ENCODE measurements around the gene STAB1. TPM values are rescaled to one million over a fixed set of nuclear protein-coding genes. Genes with fewer than 3 reads are reported as not detected.

Gene STAB1
- total and polyA plus RNA-seq, 7 donors = 15.9 to 47.5 (median 29.0) TPM

- H3K27ac ChIP-seq = peak overlapping the region; percentile 90
- H3K4me3 ChIP-seq = peak overlapping the region; percentile 73
- TF ChIP-seq, protein P1, sequence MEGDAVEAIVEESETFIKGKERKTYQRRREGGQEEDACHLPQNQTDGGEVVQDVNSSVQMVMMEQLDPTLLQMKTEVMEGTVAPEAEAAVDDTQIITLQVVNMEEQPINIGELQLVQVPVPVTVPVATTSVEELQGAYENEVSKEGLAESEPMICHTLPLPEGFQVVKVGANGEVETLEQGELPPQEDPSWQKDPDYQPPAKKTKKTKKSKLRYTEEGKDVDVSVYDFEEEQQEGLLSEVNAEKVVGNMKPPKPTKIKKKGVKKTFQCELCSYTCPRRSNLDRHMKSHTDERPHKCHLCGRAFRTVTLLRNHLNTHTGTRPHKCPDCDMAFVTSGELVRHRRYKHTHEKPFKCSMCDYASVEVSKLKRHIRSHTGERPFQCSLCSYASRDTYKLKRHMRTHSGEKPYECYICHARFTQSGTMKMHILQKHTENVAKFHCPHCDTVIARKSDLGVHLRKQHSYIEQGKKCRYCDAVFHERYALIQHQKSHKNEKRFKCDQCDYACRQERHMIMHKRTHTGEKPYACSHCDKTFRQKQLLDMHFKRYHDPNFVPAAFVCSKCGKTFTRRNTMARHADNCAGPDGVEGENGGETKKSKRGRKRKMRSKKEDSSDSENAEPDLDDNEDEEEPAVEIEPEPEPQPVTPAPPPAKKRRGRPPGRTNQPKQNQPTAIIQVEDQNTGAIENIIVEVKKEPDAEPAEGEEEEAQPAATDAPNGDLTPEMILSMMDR (IDR thresholded peaks at IDR 0.05) = no peak
- no peaks in the 10 kb centered on the region for H3K36me3 ChIP-seq (ENCODE audit: insufficient read depth in 1 of 2, low read depth in 1 of 2)
- WGBS, 3 donors = 57 to 66% (median 64%) methylated on average over 11 of the region's 11 CpGs
- no peaks in the 10 kb centered on the region for H3K27me3 ChIP-seq (ENCODE audit: insufficient read depth in 3 of 3, low read length in 2 of 3)
- H3K9me3 ChIP-seq = no peaks in the 10 kb centered on the region
- intact Hi-C loops (cut with DNase I) = no loop called here
- ATAC-seq (peak in 1 of 4 donors; percentile 1), DNase-seq (no peak)
- H3K4me1 ChIP-seq = peaks cover 34% of the 10 kb centered on the region
These were observed 44.5 kb upstream of the STAB1 start for GRCh38 chr3:52450489-52451236.

DNA sequence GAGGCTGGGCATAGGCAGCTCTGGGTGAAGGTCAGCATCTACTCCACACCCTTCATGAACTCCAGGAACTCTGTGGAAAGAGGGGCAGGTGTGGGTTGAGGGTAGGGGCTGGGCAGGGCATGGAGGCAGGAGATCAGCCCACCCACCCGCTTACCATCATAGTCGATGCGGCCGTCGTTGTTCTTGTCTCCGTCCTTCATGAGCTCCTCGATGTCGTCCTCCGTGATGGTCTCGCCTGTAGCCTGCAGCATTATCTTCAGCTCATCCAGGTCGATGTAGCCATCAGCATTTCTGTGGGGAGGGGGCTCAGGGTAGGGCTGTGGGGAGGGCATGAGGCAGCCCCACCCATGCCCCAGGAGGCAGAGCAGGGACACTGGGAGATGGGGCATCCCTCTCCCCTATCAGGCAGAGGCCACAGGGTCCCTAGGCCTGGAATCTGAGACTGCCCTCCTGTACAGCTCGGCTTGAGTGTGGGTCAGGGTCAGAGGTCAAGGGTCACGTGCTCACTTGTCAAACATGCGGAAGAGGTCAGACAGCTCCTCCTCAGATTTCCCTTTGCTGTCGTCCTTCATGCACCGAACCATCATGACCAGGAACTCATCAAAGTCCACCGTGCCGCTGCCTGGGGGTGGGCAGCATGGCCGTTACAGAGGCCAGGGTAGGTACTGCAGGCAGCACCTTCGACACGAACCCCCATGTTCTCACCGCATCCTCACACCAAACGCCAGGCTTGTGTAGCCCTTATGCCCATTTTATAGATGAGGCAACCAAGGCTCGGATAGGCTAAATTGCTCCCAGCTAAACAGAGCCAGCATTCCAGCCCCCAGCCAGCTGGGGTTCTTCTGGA is 43.7 kb upstream of the STAB1 start:
- no peak for ATAC-seq
- WGBS, 3 donors = 60 to 70% (median 64%) methylated on average over 24 of the region's 24 CpGs
- TF ChIP-seq, protein P1 (IDR thresholded peaks at IDR 0.05) = no peak
- Histone ChIP-seq H3K27ac (peak overlapping the region; percentile 90), H3K4me1 (peaks cover 37% of the 10 kb centered on the region), H3K9me3 (no peaks in the 10 kb centered on the region), H3K36me3 (ENCODE audit: insufficient read depth in 1 of 2, low read depth in 1 of 2) (no peaks in the 10 kb centered on the region), H3K4me3 (peak overlapping the region; percentile 73), H3K27me3 (ENCODE audit: insufficient read depth in 3 of 3, low read length in 2 of 3) (no peaks in the 10 kb centered on the region)
- intact Hi-C loops (cut with DNase I) = no loop called here
- DNase-seq = no peak

GRCh38 chr3:52452126-52452525 is 43.0 kb upstream of the STAB1 start:
- H3K36me3 ChIP-seq (ENCODE audit: insufficient read depth in 1 of 2, low read depth in 1 of 2) = no peaks in the 10 kb centered on the region
- intact Hi-C loops (cut with DNase I) = no loop called here
- peak overlapping the region; percentile 90 for H3K27ac ChIP-seq
- H3K4me3 ChIP-seq = peak overlapping the region; percentile 73
- TF ChIP-seq, protein P1 (IDR thresholded peaks at IDR 0.05) = no peak
- ATAC-seq = no peak
- DNase-seq = no peak
- no peaks in the 10 kb centered on the region for H3K9me3 ChIP-seq
- 54 to 71% (median 63%) methylated on average over 6 of the region's 6 CpGs for whole genome bisulfite sequencing, 3 donors
- peaks cover 37% of the 10 kb centered on the region for H3K4me1 ChIP-seq
- H3K27me3 ChIP-seq (ENCODE audit: insufficient read depth in 3 of 3, low read length in 2 of 3) = no peaks in the 10 kb centered on the region

DNA sequence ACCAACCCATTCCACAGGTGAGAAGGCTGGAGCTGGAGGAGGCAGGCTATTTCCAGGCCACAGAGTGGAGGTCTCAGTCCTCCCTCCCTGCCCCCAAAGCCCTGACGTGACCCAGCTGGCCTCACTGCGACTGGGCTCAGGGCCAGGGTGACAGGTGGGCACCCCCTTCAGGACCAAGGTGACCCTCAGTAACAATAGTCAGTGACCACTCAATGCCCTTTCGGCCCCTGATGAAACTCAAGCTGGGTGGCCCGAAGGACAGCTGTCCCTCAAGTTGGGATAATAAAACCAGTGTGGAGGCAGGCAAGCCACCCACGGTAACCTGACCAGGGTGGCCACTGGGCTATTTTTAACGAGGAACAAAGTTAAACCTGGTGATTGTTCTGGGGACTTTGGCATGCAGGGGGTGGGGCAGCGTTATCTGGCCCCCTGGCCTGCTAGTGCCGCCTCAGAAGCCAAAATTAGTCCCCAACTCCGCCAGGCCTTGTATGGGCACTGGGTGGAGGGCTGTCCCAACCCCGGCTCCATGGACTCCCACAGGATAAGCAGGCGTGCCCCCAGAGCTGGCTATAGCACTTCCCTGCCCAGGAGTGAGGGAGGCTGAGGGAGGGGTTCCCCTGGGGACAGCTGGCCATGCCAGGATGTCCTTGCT is 42.4 kb upstream of the STAB1 start:
- peak overlapping the region; percentile 73 for H3K4me3 ChIP-seq
- peaks cover 40% of the 10 kb centered on the region for H3K4me1 ChIP-seq
- peaks cover 0 to 4% of the 10 kb centered on the region in 2 donors for H3K36me3 ChIP-seq (ENCODE audit: insufficient read depth in 1 of 2, low read depth in 1 of 2)
- TF ChIP-seq, protein P1 (IDR thresholded peaks at IDR 0.05) = no peak
- H3K27me3 ChIP-seq (ENCODE audit: insufficient read depth in 3 of 3, low read length in 2 of 3) = no peaks in the 10 kb centered on the region
- 32 to 51% (median 39%) methylated on average over 11 of the region's 11 CpGs for WGBS, 3 donors
- H3K9me3 ChIP-seq = no peaks in the 10 kb centered on the region
- ATAC-seq = peak; percentile 58 to 70 (median 63)
- intact Hi-C loops (cut with DNase I) = no loop called here
- peak overlapping the region; percentile 90 for H3K27ac ChIP-seq
- DNase-seq = peak; percentile 75 to 90

Data from psoas muscle (tissue), 8 donors.